Fibroblast of skin of left biceps (primary cell): ENCODE data around the gene HDAC4.
A peak's percentile ranks its signal among the peaks of the same experiment; 100 is the strongest.

ENCODE experiments used
- DNase-seq, 2 experiments: peaks; one replicate each; pipeline ENCODE4 v3.0.0-alpha.2; 2013; ENCODE audit warnings: low read depth in 2 of 2

The HDAC4 gene

GRCh38 chr2:239222312-239222660 is 178.5 kb downstream of the HDAC4 start:
- DNase-seq, result peak; percentile 26 to 36

DNA sequence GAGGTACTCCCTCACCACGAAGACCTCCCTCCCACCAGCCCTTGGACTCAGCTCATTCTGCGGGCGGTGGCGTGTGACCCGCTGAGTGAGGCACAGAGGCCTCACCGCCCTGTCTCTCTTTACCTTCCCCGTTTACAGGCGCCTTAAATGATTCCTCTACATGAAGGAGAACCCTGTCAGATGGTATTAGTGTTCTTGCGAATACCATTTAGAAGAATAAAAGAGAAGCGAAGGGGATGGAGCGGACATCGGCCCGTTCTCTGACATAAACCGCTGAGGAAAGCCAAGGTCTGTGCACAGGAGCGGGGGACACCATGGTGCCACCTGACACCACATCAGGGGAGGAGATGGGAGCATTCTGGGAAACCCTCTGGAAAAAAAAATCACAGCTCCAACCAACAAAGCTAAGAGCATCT is 179.8 kb downstream of the HDAC4 start:
- DNase-seq, result no peak

GRCh38 chr2:239220341-239220740 is 180.5 kb downstream of the HDAC4 start:
- no peak for DNase-seq

- DNase-seq, result no peak
These were observed 184.1 kb downstream of the HDAC4 start for GRCh38 chr2:239216614-239217273.

- DNase-seq, result no peak
These were observed 184.7 kb downstream of the HDAC4 start for GRCh38 chr2:239215988-239216613.

- DNase-seq, result no peak
These were observed 185.5 kb downstream of the HDAC4 start for GRCh38 chr2:239215136-239215925.

GRCh38 chr2:239214725-239215124 is 186.1 kb downstream of the HDAC4 start:
- DNase-seq, result no peak

DNA sequence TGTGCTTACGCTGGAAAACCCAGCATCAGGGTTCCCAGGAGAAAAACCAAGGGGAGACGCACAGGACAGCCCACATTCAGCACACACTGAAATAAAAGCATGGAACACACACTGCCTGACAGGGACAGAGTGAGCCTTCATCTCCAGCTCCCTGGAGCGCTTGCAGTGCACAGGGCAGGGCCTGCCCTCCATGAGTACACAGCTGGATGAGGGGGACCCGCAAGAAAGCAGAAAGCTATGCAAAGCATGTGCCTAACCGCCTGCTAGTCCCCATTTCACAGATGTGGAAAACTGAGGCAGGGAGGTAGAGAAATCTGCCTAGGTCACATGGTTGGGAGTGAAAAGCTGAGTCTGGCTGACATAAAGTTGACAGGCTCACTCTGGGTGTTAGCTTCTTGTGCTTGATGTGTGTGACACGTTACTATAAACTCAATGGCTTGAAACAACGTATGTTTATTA is 187.1 kb downstream of the HDAC4 start:
- no peak for DNase-seq

- no peak for DNase-seq
These were observed 187.7 kb downstream of the HDAC4 start for GRCh38 chr2:239212929-239213642.

- DNase-seq, result no peak
These were observed 188.5 kb downstream of the HDAC4 start for GRCh38 chr2:239212121-239212928.

DNA sequence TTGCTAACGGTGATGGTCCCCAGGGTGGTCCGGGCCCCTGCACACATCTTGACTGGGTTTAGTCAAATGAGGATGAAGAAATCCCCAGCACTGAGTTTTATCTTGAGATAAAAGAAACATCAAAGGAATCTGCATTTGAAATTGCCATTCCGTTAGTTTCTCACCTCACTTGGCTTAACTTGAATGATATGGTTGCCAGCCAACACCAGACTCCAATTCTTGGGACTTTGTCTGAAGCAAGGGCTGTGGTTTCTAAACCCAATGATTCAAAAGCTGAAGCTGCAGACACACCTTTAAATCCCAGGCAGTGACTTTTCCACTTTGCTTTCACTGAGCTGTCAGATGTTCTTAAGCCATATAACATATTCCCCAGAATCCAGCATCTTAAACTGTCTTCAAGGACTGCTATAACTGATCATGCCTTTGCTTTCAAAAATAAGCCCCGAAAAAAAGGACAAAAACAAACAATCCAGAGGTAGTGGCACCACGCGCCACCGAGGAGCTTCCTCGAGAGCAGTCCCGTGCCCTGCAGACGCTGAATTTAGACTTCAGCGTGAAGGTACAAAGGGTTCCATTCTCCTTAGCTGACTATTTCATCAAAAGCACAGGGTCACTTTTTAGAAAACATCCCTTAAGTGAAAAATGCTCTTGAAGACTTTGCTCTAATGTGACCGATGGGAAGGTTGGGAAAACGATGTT is 189.3 kb downstream of the HDAC4 start:
- DNase-seq, result no peak

- no peak for DNase-seq
These were observed 191.0 kb downstream of the HDAC4 start for GRCh38 chr2:239209783-239210182.

DNA sequence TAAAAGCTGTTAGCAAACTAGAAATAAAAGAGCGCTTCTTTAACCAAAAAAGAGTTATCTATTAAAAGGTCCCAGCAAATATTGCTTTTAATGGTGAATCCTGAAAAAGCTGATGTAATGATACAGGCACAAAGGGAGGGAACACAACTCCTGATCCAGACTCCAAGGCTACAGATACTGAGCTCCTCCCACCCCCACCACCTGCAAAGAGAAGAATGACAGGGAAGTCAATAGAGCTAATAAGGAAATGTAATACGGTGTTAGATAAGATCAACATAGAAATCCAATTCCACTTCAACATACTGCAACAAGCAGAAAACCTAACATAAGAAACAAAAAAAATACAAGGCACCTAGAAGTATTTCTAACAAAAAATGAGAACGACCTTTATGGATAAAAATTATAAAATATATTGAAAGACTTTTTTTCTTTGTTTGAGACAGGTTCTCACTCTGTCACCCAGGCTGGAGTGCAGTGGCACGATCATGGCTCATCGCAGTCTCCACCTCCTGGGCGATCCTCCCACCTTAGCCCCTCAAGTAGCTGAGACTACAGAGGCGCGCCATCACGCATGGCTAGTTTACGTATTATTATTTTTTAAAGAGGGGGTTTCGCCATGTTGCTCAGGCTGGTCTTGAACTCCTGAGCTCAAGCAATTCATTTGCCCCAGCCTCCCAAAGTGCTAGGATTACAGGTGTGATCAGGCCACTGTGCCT is 192.2 kb downstream of the HDAC4 start:
- DNase-seq, result no peak

- no peak for DNase-seq
These were observed 194.0 kb downstream of the HDAC4 start for GRCh38 chr2:239206851-239207250.

DNA sequence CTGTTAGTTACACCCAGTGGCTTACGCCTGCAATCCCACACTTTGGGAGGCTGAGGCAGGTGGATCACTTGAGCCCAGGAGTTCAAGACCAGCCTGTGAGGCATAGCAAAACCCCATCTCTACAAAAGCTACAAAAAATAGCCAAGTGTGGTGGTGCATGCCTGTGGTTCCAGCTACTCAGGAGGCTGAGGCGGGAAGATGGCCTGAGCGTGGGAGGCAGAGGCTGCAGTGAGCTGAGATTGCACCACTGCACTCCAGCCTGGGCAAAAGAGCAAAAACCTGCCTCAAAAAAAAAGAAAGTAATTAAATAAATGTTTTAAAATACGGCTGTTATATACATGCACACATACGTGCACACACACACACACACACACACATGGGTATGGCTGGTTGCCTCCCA is 194.8 kb downstream of the HDAC4 start:
- DNase-seq, result no peak

DNA sequence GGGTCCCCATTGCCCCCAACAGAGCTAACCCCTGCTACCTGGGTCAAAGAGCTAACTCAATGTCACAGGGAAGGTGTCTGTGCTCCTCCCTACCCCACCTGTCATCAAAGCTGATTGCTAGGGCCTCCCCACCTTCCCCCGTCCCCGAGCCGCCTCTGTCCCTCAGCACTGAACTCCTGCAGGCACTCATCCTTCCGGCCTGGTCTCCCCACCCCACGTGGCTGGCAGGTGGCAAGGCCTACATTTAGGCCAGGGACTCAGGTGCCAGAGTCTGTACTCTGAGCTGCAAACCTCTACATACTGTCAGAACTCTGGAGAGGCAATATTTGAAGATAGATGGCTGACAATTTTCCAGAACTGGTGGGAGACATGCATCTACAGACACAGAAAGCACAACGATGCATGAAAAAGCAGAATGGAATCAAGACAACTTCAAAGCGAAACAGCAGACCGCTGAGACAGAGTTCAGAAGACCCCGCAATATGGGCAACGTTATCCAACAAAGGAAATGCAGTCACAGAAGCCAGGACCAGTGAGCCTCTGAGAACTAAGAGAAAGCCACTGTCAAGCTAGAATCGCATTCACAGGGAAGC is 195.8 kb downstream of the HDAC4 start:
- DNase-seq, result no peak

- no peak for DNase-seq
These were observed 196.5 kb downstream of the HDAC4 start for GRCh38 chr2:239204136-239204875.

DNA sequence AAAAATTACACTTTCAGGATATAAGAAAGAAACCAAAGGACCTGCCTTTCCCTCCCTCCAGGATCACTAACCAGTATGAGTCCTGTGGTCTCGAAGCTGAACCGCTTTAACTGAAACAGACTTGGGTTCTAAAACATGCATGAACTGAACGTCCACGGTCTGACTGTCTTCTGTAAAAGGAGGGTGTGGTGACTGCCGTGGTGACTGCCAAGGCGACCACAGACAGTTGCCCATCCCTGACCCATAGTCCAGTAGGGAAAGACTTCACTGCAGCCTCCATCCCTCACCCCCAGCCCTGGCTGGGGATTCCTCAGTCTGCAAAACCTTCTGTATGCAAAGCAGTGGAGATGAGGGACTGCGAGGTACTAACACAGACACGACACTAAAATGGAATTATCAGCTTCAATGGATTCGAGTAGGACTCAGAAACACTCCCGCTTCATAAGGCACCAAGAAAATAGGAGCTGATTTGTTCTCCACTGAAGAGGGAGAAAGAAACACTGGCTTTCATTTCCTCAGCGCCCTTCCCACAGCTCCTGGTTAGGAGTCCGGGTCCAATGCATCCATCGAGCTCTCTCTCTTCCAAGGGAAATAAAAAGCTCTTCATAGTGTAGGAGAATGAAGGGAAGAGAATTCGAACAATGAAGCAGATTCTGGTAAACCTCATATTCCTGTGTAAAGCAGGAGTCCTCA is 197.2 kb downstream of the HDAC4 start:
- no peak for DNase-seq
